A549 (cell line): Measurements from ENCODE around the gene SALL1.

Source experiments
- MYC ChIP-seq: IDR thresholded peaks from 2 replicates; pipeline ENCODE4 v1.6.1; 2012; ENCODE audit warnings: mild to moderate bottlenecking, inconsistent platforms, low read length, improper control_type of control experiment, borderline replicate concordance
- RAD21 ChIP-seq, 2 experiments: fragments of >200 bp in 1 of 2; sonication (Bioruptor Twin) in 1 of 2; formaldehyde crosslinking in 1 of 2; IDR thresholded peaks in 1 of 2; conservative IDR thresholded peaks in 1 of 2; 2 replicates in 1 of 2; 3 replicates in 1 of 2; pipeline ENCODE4 v1.6.1; 2012 to 2018; ENCODE audit warnings: inconsistent platforms in 1 of 2
- SREBF2 ChIP-seq: fragments of 450-650 bp; IDR thresholded peaks from 2 replicates; pipeline ENCODE4 v1.6.1; 2014; ENCODE audit warnings: mild to moderate bottlenecking, moderate library complexity
- TF ChIP-seq, protein P1 (sequence below): IDR thresholded peaks from 2 replicates; pipeline ENCODE4 v1.6.1; 2012
- TF ChIP-seq, protein P2 (sequence below): fragments of >200 bp; sonication (Bioruptor Twin); formaldehyde crosslinking; IDR thresholded peaks from 3 replicates; pipeline ENCODE4 v1.5.1; 2016
- TF ChIP-seq, protein P3 (sequence below): fragments of 450-650 bp; IDR thresholded peaks from 2 replicates; pipeline ENCODE4 v1.6.1; 2014; ENCODE audit warnings: antibody characterized with exemption
- TF ChIP-seq, protein P4 (sequence below): fragments of 200-600 bp; sonication (generic); IDR thresholded peaks from 2 replicates; pipeline ENCODE4 v1.6.1; 2016; ENCODE audit warnings: antibody characterized with exemption, mild to moderate bottlenecking, moderate library complexity

DNA sequence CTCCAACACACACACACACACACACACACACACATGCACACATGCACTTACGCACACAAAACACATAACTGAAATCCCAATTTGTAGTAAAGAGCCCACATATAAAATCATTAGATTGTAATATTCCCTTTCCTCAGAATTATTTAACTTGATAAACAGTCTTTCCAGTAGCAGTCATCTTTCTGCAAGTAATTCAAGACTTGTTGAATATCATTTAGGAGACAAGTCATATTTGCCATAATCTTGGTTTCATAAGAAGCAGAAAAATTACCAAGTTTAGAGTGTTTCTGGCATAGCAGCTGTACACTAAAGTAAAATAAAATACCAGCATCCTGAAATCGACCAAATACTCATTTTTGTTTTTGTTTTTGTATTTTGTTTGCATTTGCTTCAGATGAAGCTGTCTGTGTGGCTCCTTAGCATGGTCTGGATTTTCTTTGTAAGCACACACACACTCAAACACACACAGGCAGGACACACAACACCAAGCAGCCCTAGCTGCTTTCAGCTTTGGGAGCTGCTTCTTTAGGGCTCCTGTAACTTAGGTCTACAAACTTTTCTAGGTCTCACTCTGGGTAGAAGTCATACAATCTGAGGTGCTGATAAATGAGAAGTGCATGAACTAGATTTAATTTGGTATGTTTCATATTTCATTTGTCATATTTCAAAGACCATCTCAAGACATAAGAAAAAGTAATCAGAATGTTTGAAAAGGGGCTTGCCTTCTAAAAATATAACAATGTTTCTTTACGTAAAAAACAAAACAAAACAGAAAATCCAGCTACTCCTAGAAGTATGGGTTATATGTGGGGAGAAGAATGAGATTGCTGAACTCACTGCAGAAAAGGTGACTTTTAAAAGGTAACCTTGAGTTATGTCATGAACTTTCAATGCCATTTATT lies 3.0 kb downstream of the SALL1 start:
- TF ChIP-seq, protein P1, sequence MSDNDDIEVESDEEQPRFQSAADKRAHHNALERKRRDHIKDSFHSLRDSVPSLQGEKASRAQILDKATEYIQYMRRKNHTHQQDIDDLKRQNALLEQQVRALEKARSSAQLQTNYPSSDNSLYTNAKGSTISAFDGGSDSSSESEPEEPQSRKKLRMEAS, result no peak
- TF ChIP-seq, protein P2, sequence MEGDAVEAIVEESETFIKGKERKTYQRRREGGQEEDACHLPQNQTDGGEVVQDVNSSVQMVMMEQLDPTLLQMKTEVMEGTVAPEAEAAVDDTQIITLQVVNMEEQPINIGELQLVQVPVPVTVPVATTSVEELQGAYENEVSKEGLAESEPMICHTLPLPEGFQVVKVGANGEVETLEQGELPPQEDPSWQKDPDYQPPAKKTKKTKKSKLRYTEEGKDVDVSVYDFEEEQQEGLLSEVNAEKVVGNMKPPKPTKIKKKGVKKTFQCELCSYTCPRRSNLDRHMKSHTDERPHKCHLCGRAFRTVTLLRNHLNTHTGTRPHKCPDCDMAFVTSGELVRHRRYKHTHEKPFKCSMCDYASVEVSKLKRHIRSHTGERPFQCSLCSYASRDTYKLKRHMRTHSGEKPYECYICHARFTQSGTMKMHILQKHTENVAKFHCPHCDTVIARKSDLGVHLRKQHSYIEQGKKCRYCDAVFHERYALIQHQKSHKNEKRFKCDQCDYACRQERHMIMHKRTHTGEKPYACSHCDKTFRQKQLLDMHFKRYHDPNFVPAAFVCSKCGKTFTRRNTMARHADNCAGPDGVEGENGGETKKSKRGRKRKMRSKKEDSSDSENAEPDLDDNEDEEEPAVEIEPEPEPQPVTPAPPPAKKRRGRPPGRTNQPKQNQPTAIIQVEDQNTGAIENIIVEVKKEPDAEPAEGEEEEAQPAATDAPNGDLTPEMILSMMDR, result no peak
- TF ChIP-seq RAD21 (conservative IDR thresholded peaks at IDR 0.05 in 1 of 2, IDR thresholded peaks at IDR 0.05 in 1 of 2) (no peak), MYC (no peak), SREBF2 (no peak)
- TF ChIP-seq, protein P3, sequence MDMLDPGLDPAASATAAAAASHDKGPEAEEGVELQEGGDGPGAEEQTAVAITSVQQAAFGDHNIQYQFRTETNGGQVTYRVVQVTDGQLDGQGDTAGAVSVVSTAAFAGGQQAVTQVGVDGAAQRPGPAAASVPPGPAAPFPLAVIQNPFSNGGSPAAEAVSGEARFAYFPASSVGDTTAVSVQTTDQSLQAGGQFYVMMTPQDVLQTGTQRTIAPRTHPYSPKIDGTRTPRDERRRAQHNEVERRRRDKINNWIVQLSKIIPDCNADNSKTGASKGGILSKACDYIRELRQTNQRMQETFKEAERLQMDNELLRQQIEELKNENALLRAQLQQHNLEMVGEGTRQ, result no peak
- TF ChIP-seq, protein P4, sequence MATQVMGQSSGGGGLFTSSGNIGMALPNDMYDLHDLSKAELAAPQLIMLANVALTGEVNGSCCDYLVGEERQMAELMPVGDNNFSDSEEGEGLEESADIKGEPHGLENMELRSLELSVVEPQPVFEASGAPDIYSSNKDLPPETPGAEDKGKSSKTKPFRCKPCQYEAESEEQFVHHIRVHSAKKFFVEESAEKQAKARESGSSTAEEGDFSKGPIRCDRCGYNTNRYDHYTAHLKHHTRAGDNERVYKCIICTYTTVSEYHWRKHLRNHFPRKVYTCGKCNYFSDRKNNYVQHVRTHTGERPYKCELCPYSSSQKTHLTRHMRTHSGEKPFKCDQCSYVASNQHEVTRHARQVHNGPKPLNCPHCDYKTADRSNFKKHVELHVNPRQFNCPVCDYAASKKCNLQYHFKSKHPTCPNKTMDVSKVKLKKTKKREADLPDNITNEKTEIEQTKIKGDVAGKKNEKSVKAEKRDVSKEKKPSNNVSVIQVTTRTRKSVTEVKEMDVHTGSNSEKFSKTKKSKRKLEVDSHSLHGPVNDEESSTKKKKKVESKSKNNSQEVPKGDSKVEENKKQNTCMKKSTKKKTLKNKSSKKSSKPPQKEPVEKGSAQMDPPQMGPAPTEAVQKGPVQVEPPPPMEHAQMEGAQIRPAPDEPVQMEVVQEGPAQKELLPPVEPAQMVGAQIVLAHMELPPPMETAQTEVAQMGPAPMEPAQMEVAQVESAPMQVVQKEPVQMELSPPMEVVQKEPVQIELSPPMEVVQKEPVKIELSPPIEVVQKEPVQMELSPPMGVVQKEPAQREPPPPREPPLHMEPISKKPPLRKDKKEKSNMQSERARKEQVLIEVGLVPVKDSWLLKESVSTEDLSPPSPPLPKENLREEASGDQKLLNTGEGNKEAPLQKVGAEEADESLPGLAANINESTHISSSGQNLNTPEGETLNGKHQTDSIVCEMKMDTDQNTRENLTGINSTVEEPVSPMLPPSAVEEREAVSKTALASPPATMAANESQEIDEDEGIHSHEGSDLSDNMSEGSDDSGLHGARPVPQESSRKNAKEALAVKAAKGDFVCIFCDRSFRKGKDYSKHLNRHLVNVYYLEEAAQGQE, result no peak
